Measurements from ENCODE around the gene C2orf81.

C2orf81 gene

GRCh38 chr2:74387346-74387745 lies 34.1 kb downstream of the C2orf81 start:
- H3K4me3 ChIP-seq (ENCODE audit: low read depth, low read length) = no peak overlapping the region
- H3K4me1 ChIP-seq = no peaks in the 10 kb centered on the region
- H3K27me3 ChIP-seq = no peaks in the 10 kb centered on the region
- H3K36me3 ChIP-seq = no peaks in the 10 kb centered on the region
- no peaks in the 10 kb centered on the region for H3K9me3 ChIP-seq
- DNase-seq = no peak
- TF ChIP-seq CTCF (IDR thresholded peaks at IDR 0.05; ENCODE audit: low read depth, low read length) = no peak

- no peaks in the 10 kb centered on the region for H3K27me3 ChIP-seq
- no peak for TF ChIP-seq CTCF (IDR thresholded peaks at IDR 0.05; ENCODE audit: low read depth, low read length)
- DNase-seq = no peak
- no peaks in the 10 kb centered on the region for H3K36me3 ChIP-seq
- no peaks in the 10 kb centered on the region for H3K4me1 ChIP-seq
- H3K9me3 ChIP-seq = no peaks in the 10 kb centered on the region
- H3K4me3 ChIP-seq (ENCODE audit: low read depth, low read length) = no peak overlapping the region
These were observed 36.0 kb downstream of the C2orf81 start for GRCh38 chr2:74385396-74385795.

- H3K27me3 ChIP-seq = no peaks in the 10 kb centered on the region
- H3K4me1 ChIP-seq = no peaks in the 10 kb centered on the region
- no peaks in the 10 kb centered on the region for H3K36me3 ChIP-seq
- no peak for DNase-seq
- no peak overlapping the region for H3K4me3 ChIP-seq (ENCODE audit: low read depth, low read length)
- no peak for TF ChIP-seq CTCF (IDR thresholded peaks at IDR 0.05; ENCODE audit: low read depth, low read length)
- no peaks in the 10 kb centered on the region for H3K9me3 ChIP-seq
These were observed 37.4 kb downstream of the C2orf81 start for GRCh38 chr2:74384051-74384450.

GRCh38 chr2:74383254-74383653 lies 38.2 kb downstream of the C2orf81 start:
- no peak for TF ChIP-seq CTCF (IDR thresholded peaks at IDR 0.05; ENCODE audit: low read depth, low read length)
- no peak for DNase-seq
- H3K9me3 ChIP-seq = no peaks in the 10 kb centered on the region
- no peaks in the 10 kb centered on the region for H3K27me3 ChIP-seq
- H3K4me3 ChIP-seq (ENCODE audit: low read depth, low read length) = no peak overlapping the region
- H3K36me3 ChIP-seq = no peaks in the 10 kb centered on the region
- H3K4me1 ChIP-seq = no peaks in the 10 kb centered on the region

- no peak for TF ChIP-seq CTCF (IDR thresholded peaks at IDR 0.05; ENCODE audit: low read depth, low read length)
- H3K4me1 ChIP-seq = no peaks in the 10 kb centered on the region
- DNase-seq = no peak
- H3K9me3 ChIP-seq = no peaks in the 10 kb centered on the region
- H3K27me3 ChIP-seq = no peaks in the 10 kb centered on the region
- H3K36me3 ChIP-seq = no peaks in the 10 kb centered on the region; the same call in 1 of the 2 replicates
- H3K4me3 ChIP-seq (ENCODE audit: low read depth, low read length) = no peak overlapping the region
These were observed 39.7 kb downstream of the C2orf81 start for GRCh38 chr2:74381751-74382150.

- Histone ChIP-seq H3K9me3 (no peaks in the 10 kb centered on the region), H3K4me3 (ENCODE audit: low read depth, low read length) (peak within 1 kb of the TSS; percentile 49), H3K36me3 (no peaks in the 10 kb centered on the region; the same call in 1 of the 2 replicates), H3K27me3 (no peaks in the 10 kb centered on the region), H3K4me1 (no peaks in the 10 kb centered on the region)
- DNase-seq = peak; percentile 53
- TF ChIP-seq CTCF (IDR thresholded peaks at IDR 0.05; ENCODE audit: low read depth, low read length) = no peak
These were observed 41.3 kb downstream of the C2orf81 start, which contains the start of gene DCTN1 for GRCh38 chr2:74379851-74380789. TSS of gene DCTN1 (minus strand) at chr2:74380311. CDS start at chr2:74380037, 274 bp downstream.
